ENCODE data around the gene PLCD3.

DNA sequence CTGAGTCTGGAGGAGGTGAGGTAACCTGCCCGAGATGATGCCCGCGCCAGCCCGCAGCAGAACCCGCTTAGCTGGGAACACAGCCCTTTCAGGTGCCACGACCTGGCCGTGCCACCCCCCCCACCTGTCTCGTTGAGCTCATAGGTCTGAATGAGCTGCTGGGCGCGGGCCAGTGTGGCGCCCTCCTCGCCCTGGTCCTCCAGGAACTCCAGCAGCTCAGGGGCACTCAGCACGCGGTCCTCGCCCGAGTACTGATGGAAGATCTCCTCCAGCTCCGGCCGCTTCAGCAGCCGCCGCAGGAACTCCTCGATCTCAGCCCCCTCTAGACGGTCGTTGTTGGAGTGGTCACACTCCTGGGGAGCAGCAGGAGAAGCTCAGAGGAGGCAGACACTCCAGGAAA is 13.6 kb downstream of the PLCD3 start:
- TF ChIP-seq GATA2 (IDR thresholded peaks at IDR 0.05; ENCODE audit: low read depth, low read length) (no peak), GATA3 (IDR thresholded peaks at IDR 0.05; ENCODE audit: low read depth, low read length) (no peak)
